Gastroesophageal sphincter (tissue), 4 donors: ENCODE data around the gene PLK3. TPM values are rescaled to one million over a fixed set of nuclear protein-coding genes. Genes with fewer than 3 reads are reported as not detected.

Experiments used
- ATAC-seq: fragments of 150-250 bp; one replicate; pipeline ENCODE4 v1.9.1; 2016; ENCODE audit warnings: mild to moderate bottlenecking, moderate library complexity
- H3K27ac ChIP-seq, 4 donors: fragments of 200-600 bp; sonication (generic) in 3 of 4; 1 replicate in 3 of 4; 2 replicates in 1 of 4; pipeline ENCODE4 v1.5.1; 2016 to 2019
- H3K27me3 ChIP-seq: fragments of 200-600 bp; sonication (generic); one replicate; pipeline ENCODE4 v1.5.1; 2019
- H3K36me3 ChIP-seq, 2 donors: fragments of 200-600 bp; sonication (generic); one replicate each; pipeline ENCODE4 v1.5.1; 2019; ENCODE audit warnings: control low read depth in 1 of 2
- H3K4me1 ChIP-seq, 3 donors: fragments of 200-600 bp; sonication (generic); 1 replicate in 2 of 3; 2 replicates in 1 of 3; pipeline ENCODE4 v1.5.1; 2016 to 2019; ENCODE audit warnings: control low read depth in 2 of 3
- H3K4me3 ChIP-seq, 2 donors: fragments of 200-600 bp; sonication (generic); one replicate each; pipeline ENCODE4 v1.5.1; 2019; ENCODE audit warnings: mild to moderate bottlenecking in 1 of 2, moderate library complexity in 1 of 2
- H3K9me3 ChIP-seq, 3 donors: fragments of 200-600 bp; sonication (generic); one replicate each; pipeline ENCODE4 v1.5.1; 2017 to 2019; ENCODE audit warnings: control low read depth in 2 of 3
- EP300 ChIP-seq: sonication (generic); formaldehyde crosslinking; IDR thresholded peaks from one replicate; pipeline ENCODE4 v1.6.1; 2017; ENCODE audit warnings: antibody characterized with exemption, mild to moderate bottlenecking
- POLR2A ChIP-seq, 2 donors: fragments of 450-650 bp; IDR thresholded peaks; one replicate each; pipeline ENCODE4 v1.6.1; 2017; ENCODE audit warnings: antibody characterized with exemption in 2 of 2, mild to moderate bottlenecking in 2 of 2, moderate library complexity in 1 of 2
- POLR2AphosphoS5 ChIP-seq: sonication (generic); formaldehyde crosslinking; IDR thresholded peaks from one replicate; pipeline ENCODE4 v1.6.1; 2017; ENCODE audit warnings: antibody characterized with exemption
- WGBS, 2 donors: methylation state at CpG; one replicate each; pipeline ENCODE4 v1.1.5; 2018; ENCODE audit warnings: low coverage in 1 of 2; 5-methylcytosine and 5-hydroxymethylcytosine counted together
- total RNA-seq, 4 donors: library from RNA; depleted of rRNA; stranded (reverse); fragments of >200 nt; gene quantifications; one replicate each; pipeline ENCODE4 v1.1.0, GENCODE V29; 2016
- TF ChIP-seq, protein P1 (sequence below), 4 experiments: fragments of 200-600 bp in 2 of 4; fragments of 450-650 bp in 2 of 4; sonication (generic) in 1 of 4; IDR thresholded peaks; one replicate each; pipeline ENCODE4 v1.5.1; 2017 to 2019; ENCODE audit warnings: antibody characterized with exemption in 4 of 4, mild to moderate bottlenecking in 2 of 4, moderate library complexity in 2 of 4

Gene PLK3
- total RNA-seq, 4 donors from 2014 or later: 9.4 to 31.2 (median 12.0) TPM

- WGBS, 2 donors: 50 to 67% methylated on average over 2 of the region's 9 CpGs
- Histone ChIP-seq H3K27me3 (no peaks in the 10 kb centered on the region), H3K4me1 (peaks cover 0 to 36% (median 18%) of the 10 kb centered on the region in 3 donors), H3K4me3 (peak overlapping the region in 1 of 2 donors; percentile 62), H3K27ac (peak overlapping the region in 3 of 4 donors; percentile 33 to 79 (median 73)), H3K36me3 (peaks cover 0 to under 1% of the 10 kb centered on the region in 2 donors), H3K9me3 (no peaks in the 10 kb centered on the region)
- TF ChIP-seq, protein P1, sequence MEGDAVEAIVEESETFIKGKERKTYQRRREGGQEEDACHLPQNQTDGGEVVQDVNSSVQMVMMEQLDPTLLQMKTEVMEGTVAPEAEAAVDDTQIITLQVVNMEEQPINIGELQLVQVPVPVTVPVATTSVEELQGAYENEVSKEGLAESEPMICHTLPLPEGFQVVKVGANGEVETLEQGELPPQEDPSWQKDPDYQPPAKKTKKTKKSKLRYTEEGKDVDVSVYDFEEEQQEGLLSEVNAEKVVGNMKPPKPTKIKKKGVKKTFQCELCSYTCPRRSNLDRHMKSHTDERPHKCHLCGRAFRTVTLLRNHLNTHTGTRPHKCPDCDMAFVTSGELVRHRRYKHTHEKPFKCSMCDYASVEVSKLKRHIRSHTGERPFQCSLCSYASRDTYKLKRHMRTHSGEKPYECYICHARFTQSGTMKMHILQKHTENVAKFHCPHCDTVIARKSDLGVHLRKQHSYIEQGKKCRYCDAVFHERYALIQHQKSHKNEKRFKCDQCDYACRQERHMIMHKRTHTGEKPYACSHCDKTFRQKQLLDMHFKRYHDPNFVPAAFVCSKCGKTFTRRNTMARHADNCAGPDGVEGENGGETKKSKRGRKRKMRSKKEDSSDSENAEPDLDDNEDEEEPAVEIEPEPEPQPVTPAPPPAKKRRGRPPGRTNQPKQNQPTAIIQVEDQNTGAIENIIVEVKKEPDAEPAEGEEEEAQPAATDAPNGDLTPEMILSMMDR (IDR thresholded peaks at IDR 0.05): no peak
- TF ChIP-seq POLR2A (IDR thresholded peaks at IDR 0.05) (no peak), EP300 (no peak), POLR2AphosphoS5 (no peak)
- no peak for ATAC-seq
Observed at GRCh38 chr1:44786841-44787426, 13.2 kb upstream of the PLK3 start.

GRCh38 chr1:44787506-44787905 lies 12.7 kb upstream of the PLK3 start:
- Histone ChIP-seq H3K27ac (no peak overlapping the region), H3K36me3 (no peaks in the 10 kb centered on the region), H3K27me3 (no peaks in the 10 kb centered on the region), H3K4me3 (no peak overlapping the region), H3K4me1 (peaks cover 0 to 36% (median 18%) of the 10 kb centered on the region in 3 donors), H3K9me3 (no peaks in the 10 kb centered on the region)
- TF ChIP-seq POLR2AphosphoS5 (no peak), POLR2A (IDR thresholded peaks at IDR 0.05) (no peak), EP300 (no peak)
- TF ChIP-seq, protein P1 (IDR thresholded peaks at IDR 0.05): no peak
- no CpG with 5 or more reads among the region's 10 CpGs for WGBS, 2 donors
- ATAC-seq: no peak

GRCh38 chr1:44788120-44788860 lies 11.9 kb upstream of the PLK3 start, which contains the start of gene BEST4:
TSS of gene BEST4 (minus strand) at chr1:44788170. CDS start at chr1:44787705, 465 bp downstream.
- H3K4me3 ChIP-seq: no peak within 1 kb of the TSS
- H3K27me3 ChIP-seq: no peaks in the 10 kb centered on the region
- H3K36me3 ChIP-seq: no peaks in the 10 kb centered on the region
- no peak within 1 kb of the TSS for H3K27ac ChIP-seq
- ATAC-seq: no peak
- H3K4me1 ChIP-seq: peaks cover 0 to 36% (median 18%) of the 10 kb centered on the region in 3 donors
- 0 to 40% methylated on average over 1 of the region's 9 CpGs for WGBS, 2 donors
- TF ChIP-seq EP300 (no peak), POLR2AphosphoS5 (no peak), POLR2A (IDR thresholded peaks at IDR 0.05) (no peak)
- TF ChIP-seq, protein P1 (IDR thresholded peaks at IDR 0.05): no peak
- no peaks in the 10 kb centered on the region for H3K9me3 ChIP-seq

- H3K27ac ChIP-seq: no peak overlapping the region
- WGBS, 2 donors: 20 to 70% methylated on average over 1 to 3 of the region's 7 CpGs
- TF ChIP-seq, protein P1 (IDR thresholded peaks at IDR 0.05): no peak
- no peak for TF ChIP-seq POLR2AphosphoS5
- TF ChIP-seq POLR2A (IDR thresholded peaks at IDR 0.05): no peak
- TF ChIP-seq EP300: no peak
- H3K9me3 ChIP-seq: no peaks in the 10 kb centered on the region
- H3K4me1 ChIP-seq: peaks cover 0 to 7% (median 0%) of the 10 kb centered on the region in 3 donors
- H3K36me3 ChIP-seq: no peaks in the 10 kb centered on the region
- H3K4me3 ChIP-seq: no peak overlapping the region
- H3K27me3 ChIP-seq: no peaks in the 10 kb centered on the region
- no peak for ATAC-seq
Observed at GRCh38 chr1:44790968-44791801, 9.0 kb upstream of the PLK3 start.
